GM12878 (cell line): ENCODE results near the gene BORCS6. TPM values are rescaled to one million over a fixed set of nuclear protein-coding genes. Genes with fewer than 3 reads are reported as not detected.

Experiments used
- ATAC-seq: fragments of 200-7000 bp; cut with Tn5 transposase; 3 replicates; pipeline ENCODE4 v1.9.1; 2020; ENCODE audit warnings: mild to moderate bottlenecking, moderate library complexity
- BruUV-seq: library from RNA; stranded (reverse); fragments of 400-500 nt; replicated peaks from 2 replicates; lab custom pipeline; 2021; lab: Mats Ljungman, UMichigan
- CTCF ChIA-PET: fragments of 300-600 bp; sonication (Branson Sonifier 250); formaldehyde crosslinking; extraction: SDS; loops from one replicate; lab custom pipeline; 2021; ENCODE audit warnings: inconsistent platforms; lab: Yijun Ruan, JAX
- POLR2A ChIA-PET: fragments of 350-600 bp; formaldehyde crosslinking; extraction: SDS; loops from one replicate; lab custom pipeline; 2021; ENCODE audit warnings: inconsistent platforms; lab: Charles Lee
- RAD21 ChIA-PET: fragments of 300-600 bp; sonication (Branson Sonifier 250); formaldehyde crosslinking; loops from one replicate; lab custom pipeline; 2023; ENCODE audit warnings: antibody characterized with exemption; ENCODE audit not compliant: unreplicated experiment; lab: Charles Lee
- SMC1A ChIA-PET: fragments of 300-600 bp; sonication (Branson Sonifier 250); formaldehyde crosslinking; loops from one replicate; lab custom pipeline; 2023; ENCODE audit not compliant: unreplicated experiment, uncharacterized antibody; lab: Charles Lee
- DNase-seq: peaks from one replicate; pipeline ENCODE4 v3.0.0-alpha.2; 2011; ENCODE audit warnings: low read depth, low spot score
- FAIRE-seq: peaks from 3 replicates; lab custom pipeline; 2011; peaks lifted over from hg19 to GRCh38; lab: Jason Lieb, UNC
- H2AFZ ChIP-seq: 2 replicates; pipeline ENCODE4 v1.6.0; 2011; ENCODE audit warnings: low read depth, low read length, control low read depth; ENCODE audit not compliant: control insufficient read depth
- H3K27ac ChIP-seq: 2 replicates; pipeline ENCODE4 v1.5.1; 2011; ENCODE audit warnings: control low read depth; ENCODE audit not compliant: control insufficient read depth, insufficient read depth
- H3K27me3 ChIP-seq, 2 experiments: replicated peaks in 1 of 2; 2 replicates each; pipeline versions ENCODE4 v1.6.0 to v1.6.1; 2011; ENCODE audit warnings: low read length in 1 of 2; ENCODE audit not compliant: control insufficient read depth in 2 of 2, insufficient read depth in 2 of 2
- H3K36me3 ChIP-seq, 2 experiments: 2 replicates each; pipeline ENCODE4 v1.5.1; 2011; ENCODE audit warnings: low read length in 1 of 2; ENCODE audit not compliant: control insufficient read depth in 2 of 2, insufficient read depth in 2 of 2
- H3K4me1 ChIP-seq: 2 replicates; pipeline ENCODE4 v1.6.1; 2011; ENCODE audit warnings: mild to moderate bottlenecking, low read length, moderate library complexity, mixed read lengths; ENCODE audit not compliant: control insufficient read depth, insufficient read depth
- H3K4me2 ChIP-seq: 2 replicates; pipeline ENCODE4 v1.6.0; 2011; ENCODE audit warnings: control low read depth; ENCODE audit not compliant: control insufficient read depth, insufficient read depth
- H3K4me3 ChIP-seq: fragments of 200-600 bp; sonication (generic); 2 replicates; pipeline ENCODE4 v1.5.1; 2016
- H3K79me2 ChIP-seq: 2 replicates; pipeline ENCODE4 v1.6.0; 2011; ENCODE audit warnings: low read length; ENCODE audit not compliant: control insufficient read depth, insufficient read depth
- H3K9ac ChIP-seq: 2 replicates; pipeline ENCODE4 v1.8.0; 2011; ENCODE audit warnings: low read length, control low read depth, mixed read lengths; ENCODE audit not compliant: control insufficient read depth, insufficient read depth
- H3K9me3 ChIP-seq: replicated peaks from 3 replicates; pipeline ENCODE4 v1.5.1; 2011; ENCODE audit warnings: mild to moderate bottlenecking, low read length; ENCODE audit not compliant: control insufficient read depth, insufficient read depth
- H4K20me1 ChIP-seq: 2 replicates; pipeline ENCODE4 v1.6.0; 2011; ENCODE audit not compliant: control insufficient read depth, insufficient read depth
- BMI1 ChIP-seq: fragments of 450-650 bp; IDR thresholded peaks from 2 replicates; pipeline ENCODE4 v1.6.1; 2016; ENCODE audit warnings: mild to moderate bottlenecking, moderate library complexity, borderline replicate concordance
- ELK1 ChIP-seq: IDR thresholded peaks from 2 replicates; pipeline ENCODE4 v1.6.1; 2012; ENCODE audit warnings: low read depth, low read length, improper control_type of control experiment
- HCFC1 ChIP-seq: fragments of 150-350 bp; IDR thresholded peaks from 2 replicates; pipeline ENCODE4 v1.6.1; 2014; ENCODE audit warnings: low read length
- MLLT1 ChIP-seq: fragments of 450-650 bp; IDR thresholded peaks from 2 replicates; pipeline ENCODE4 v1.6.1; 2016; ENCODE audit warnings: mild to moderate bottlenecking
- NFIC ChIP-seq: IDR thresholded peaks from 2 replicates; pipeline ENCODE4 v1.6.1; 2012; ENCODE audit warnings: low read depth, mild to moderate bottlenecking, inconsistent platforms, low read length, moderate library complexity
- NR2C1 ChIP-seq: fragments of 450-650 bp; IDR thresholded peaks from 2 replicates; pipeline ENCODE4 v1.6.1; 2017; ENCODE audit warnings: antibody characterized with exemption, mild to moderate bottlenecking, moderate library complexity
- POLR2AphosphoS2 ChIP-seq: IDR thresholded peaks from 2 replicates; pipeline ENCODE4 v1.6.1; 2011; ENCODE audit warnings: low read depth, mild to moderate bottlenecking, low read length, improper control_type of control experiment, moderate library complexity
- POLR2AphosphoS5 ChIP-seq: IDR thresholded peaks from 2 replicates; pipeline ENCODE4 v1.6.1; 2011; ENCODE audit warnings: mild to moderate bottlenecking, low read length, inconsistent platforms
- SMAD5 ChIP-seq: IDR thresholded peaks from 2 replicates; pipeline ENCODE4 v1.6.1; 2016; ENCODE audit warnings: antibody characterized with exemption, low read depth
- SRF ChIP-seq, 2 experiments: IDR thresholded peaks; 2 replicates each; pipeline ENCODE4 v1.6.1; 2011; ENCODE audit warnings: low read depth in 2 of 2, low read length in 2 of 2, mild to moderate bottlenecking in 1 of 2, moderate library complexity in 1 of 2
- TARDBP ChIP-seq: IDR thresholded peaks from 2 replicates; pipeline ENCODE4 v1.6.1; 2016; ENCODE audit warnings: borderline replicate concordance
- TBL1XR1 ChIP-seq: IDR thresholded peaks from 2 replicates; pipeline ENCODE4 v1.6.1; 2012; ENCODE audit warnings: low read depth, low read length, improper control_type of control experiment
- ZBTB33 ChIP-seq: fragments of 450-650 bp; IDR thresholded peaks from 2 replicates; pipeline ENCODE4 v1.6.1; 2017; ENCODE audit warnings: mild to moderate bottlenecking
- ZNF274 ChIP-seq: IDR thresholded peaks from one replicate; pipeline ENCODE4 v1.8.0; 2011; ENCODE audit not compliant: insufficient read length, insufficient read depth
- ZNF384 ChIP-seq: IDR thresholded peaks from 2 replicates; pipeline ENCODE4 v1.6.1; 2012; ENCODE audit warnings: low read depth, mild to moderate bottlenecking, low read length, improper control_type of control experiment, borderline replicate concordance
- WGBS: methylation state at CpG from one replicate; pipeline ENCODE4 v1.1.6; 2016; ENCODE audit warnings: low lambda C conversion rate; ENCODE audit not compliant: insufficient replicate concordance, insufficient coverage; ENCODE audit errors: missing lambda C conversion rate; 5-methylcytosine and 5-hydroxymethylcytosine counted together
- in situ Hi-C: fragments of 300-500 bp; cut with MboI; formaldehyde crosslinking; loops from 9 replicates; pipeline ENCODE4 v1.14.3; 2018; ENCODE audit warnings: mixed read lengths
- intact Hi-C: fragments of 100-400 bp; cut with micrococcal nuclease; formaldehyde crosslinking; loops from one replicate; pipeline ENCODE4 v1.14.2; 2022; ENCODE audit not compliant: unreplicated experiment
- polyA plus RNA-seq, 11 experiments: library from polyadenylated mRNA; depleted of rRNA in 4 of 11; unstranded in 6 of 11; stranded (reverse) in 5 of 11; fragments of >200 nt; fragmentation: Nextera tagmentation in 4 of 11; fragmentation: Illumina TruSeq in 1 of 11; extraction: Ambion mirVana in 4 of 11; extraction: Trizol in 1 of 11; gene quantifications; 1 replicate in 1 of 11; 2 replicates in 10 of 11; pipeline versions ENCODE4 v1.2.1 to v1.2.3, GENCODE V29; 2011 to 2016; ENCODE audit warnings: inconsistent platforms in 2 of 11, missing spikeins in 2 of 11, low read depth in 1 of 11
- total RNA-seq, 4 experiments: library from RNA; depleted of rRNA in 3 of 4; stranded (reverse); fragments of >200 nt in 3 of 4; fragmentation: Illumina TruSeq in 1 of 4; extraction: Trizol in 1 of 4; gene quantifications; 2 replicates each; pipeline versions ENCODE4 v1.2.1 to v1.2.3, GENCODE V29; 2013 to 2021

BORCS6 gene
- total and polyA plus RNA-seq, 10 of the 15 experiments (the other 5 are each of a cell fraction or from before 2014, with no cell fraction given), result 0.37 to 14.1 (median 6.7) TPM

GRCh38 chr17:8224891-8225812 lies 35.2 kb upstream of the BORCS6 start:
- Histone ChIP-seq H2AFZ (no peak overlapping the region), H3K27me3 (no peaks in the 10 kb centered on the region), H3K79me2 (no peaks in the 10 kb centered on the region), H3K4me1 (peaks cover 27% of the 10 kb centered on the region), H3K4me3 (no peak overlapping the region), H3K4me2 (0 out of 2 replicates have a peak overlapping the region, but pooled peaks have one; percentile 4), H3K9me3 (no peaks in the 10 kb centered on the region), H3K36me3 (peaks cover 20 to 27% of the 10 kb centered on the region in 2 experiments; a peak in 3 of 4 replicates), H4K20me1 (no peaks in the 10 kb centered on the region; the same call in 1 of the 2 replicates), H3K27ac (no peak overlapping the region), H3K9ac (no peak overlapping the region)
- in situ Hi-C loops (loop anchor here (5.0 kb wide), 2 partner anchors 38 to 98 kb away; no protein-coding TSS in a partner anchor), intact Hi-C loops (loop anchor here (5.0 kb wide), 2 partner anchors 53 to 88 kb away; no protein-coding TSS in a partner anchor)
- ATAC-seq (no peak), FAIRE-seq (no peak), DNase-seq (no peak)
- 68% methylated on average over 26 of the region's 26 CpGs for WGBS
- RAD21 ChIA-PET, result interaction anchor here (0.6 to 6.5 kb wide), 13 partner anchors 14 to 105 kb away, joined by 3 to 117 read pairs (median 8); partner anchors contain the start of genes AURKB, BORCS6, CTC1 and PFAS
- no TSS peak for BruUV-seq
- SMC1A ChIA-PET, result interaction anchor here (1.1 to 6.7 kb wide), 9 partner anchors 14 to 106 kb away, joined by 3 to 64 read pairs (median 5); partner anchors contain the start of genes AURKB, CTC1, PFAS and RANGRF
- no peak for TF ChIP-seq TBL1XR1
- no peak for TF ChIP-seq TARDBP
- TF ChIP-seq ELK1, result no peak
- TF ChIP-seq ZNF274, result no peak
- no peak for TF ChIP-seq SRF (IDR thresholded peaks at IDR 0.05; ENCODE audit: low read depth in 2 of 2, low read length in 2 of 2)
- no peak for TF ChIP-seq POLR2AphosphoS2
- TF ChIP-seq MLLT1, result peak; percentile 53; the same call in 1 of the 2 replicates
- no peak for TF ChIP-seq NFIC
- no peak for TF ChIP-seq HCFC1
- no peak for TF ChIP-seq ZNF384
- TF ChIP-seq SMAD5, result no peak
- TF ChIP-seq POLR2AphosphoS5, result peak; percentile 43; the same call in 1 of the 2 replicates
- TF ChIP-seq BMI1, result no peak
- peak; percentile 60; the same call in 1 of the 2 replicates for TF ChIP-seq ZBTB33
- TF ChIP-seq NR2C1, result no peak
- CTCF ChIA-PET, result interaction anchor here (0.8 to 5.0 kb wide), 9 partner anchors 22 to 669 kb away, joined by 3 to 56 read pairs (median 14); partner anchors contain the start of genes BORCS6, CTC1, PFAS and RANGRF
- POLR2A ChIA-PET, result interaction anchor here (0.6 to 9.0 kb wide), 12 partner anchors 12 to 332 kb away, joined by 3 to 161 read pairs (median 5); partner anchors contain the start of genes AURKB, BORCS6, CTC1 and PFAS
